HEK293T (cell line): ENCODE data around the gene NAP1L3.

ENCODE experiments used
- CTCF ChIA-PET: fragments of 350-600 bp; formaldehyde crosslinking; extraction: SDS; loops from one replicate; lab custom pipeline; 2021; ENCODE audit warnings: antibody characterized with exemption, inconsistent platforms; lab: Yijun Ruan, JAX
- POLR2A ChIA-PET: fragments of 350-600 bp; formaldehyde crosslinking; extraction: SDS; loops from one replicate; lab custom pipeline; 2020; ENCODE audit warnings: antibody characterized with exemption, inconsistent platforms; lab: Yijun Ruan, JAX
- DNase-seq: peaks from one replicate; pipeline ENCODE4 v3.0.0; 2012; ENCODE audit warnings: mixed read lengths; ENCODE audit errors: extremely low spot score
- ARNT ChIP-seq: fragments of 450-650 bp; IDR thresholded peaks from 2 replicates; pipeline ENCODE4 v1.6.1; 2017; ENCODE audit warnings: mild to moderate bottlenecking
- BHLHE40 ChIP-seq: fragments of 450-650 bp; IDR thresholded peaks from 2 replicates; pipeline ENCODE4 v1.6.1; 2016; ENCODE audit warnings: mild to moderate bottlenecking, moderate library complexity, borderline replicate concordance
- CTBP1 ChIP-seq: fragments of 450-650 bp; IDR thresholded peaks from 2 replicates; pipeline ENCODE4 v1.6.1; 2016; ENCODE audit warnings: borderline replicate concordance
- ELF4 ChIP-seq: fragments of 450-650 bp; IDR thresholded peaks from 2 replicates; pipeline ENCODE4 v1.6.1; 2017; ENCODE audit warnings: antibody characterized with exemption
- FOXA1 ChIP-seq: fragments of 450-650 bp; IDR thresholded peaks from 2 replicates; pipeline ENCODE4 v1.6.1; 2016; ENCODE audit warnings: mild to moderate bottlenecking
- FOXK2 ChIP-seq: fragments of 450-650 bp; IDR thresholded peaks from 2 replicates; pipeline ENCODE4 v1.6.1; 2016; ENCODE audit warnings: mild to moderate bottlenecking
- FOXM1 ChIP-seq: fragments of 450-650 bp; IDR thresholded peaks from 2 replicates; pipeline ENCODE4 v1.6.1; 2017; ENCODE audit warnings: mild to moderate bottlenecking, borderline replicate concordance
- HDGF ChIP-seq: fragments of 450-650 bp; IDR thresholded peaks from 2 replicates; pipeline ENCODE4 v1.6.1; 2017; ENCODE audit warnings: antibody characterized with exemption, borderline replicate concordance
- L3MBTL2 ChIP-seq: fragments of 450-650 bp; conservative IDR thresholded peaks from 2 replicates; pipeline ENCODE4 v1.6.1; 2016; ENCODE audit warnings: mild to moderate bottlenecking
- LEF1 ChIP-seq: fragments of 450-650 bp; IDR thresholded peaks from 2 replicates; pipeline ENCODE4 v1.6.1; 2017; ENCODE audit warnings: mild to moderate bottlenecking, borderline replicate concordance
- NFRKB ChIP-seq: fragments of 450-650 bp; IDR thresholded peaks from 2 replicates; pipeline ENCODE4 v1.6.1; 2016; ENCODE audit warnings: mild to moderate bottlenecking, moderate library complexity
- PKNOX1 ChIP-seq: fragments of 450-650 bp; IDR thresholded peaks from 2 replicates; pipeline ENCODE4 v1.6.1; 2016
- SP1 ChIP-seq: fragments of 450-650 bp; IDR thresholded peaks from 2 replicates; pipeline ENCODE4 v1.6.1; 2017
- SUZ12 ChIP-seq: fragments of 450-650 bp; IDR thresholded peaks from 2 replicates; pipeline ENCODE4 v1.6.1; 2016; ENCODE audit warnings: mild to moderate bottlenecking
- TARDBP ChIP-seq: fragments of 450-650 bp; IDR thresholded peaks from 2 replicates; pipeline ENCODE4 v1.6.1; 2016
- ZNF384 ChIP-seq: fragments of 450-650 bp; IDR thresholded peaks from 2 replicates; pipeline ENCODE4 v1.6.1; 2016

NAP1L3 gene

GRCh38 chrX:93673056-93673868, at the start of gene NAP1L3:
TSS of gene NAP1L3 (minus strand) at chrX:93673578. CDS start at chrX:93673304, 274 bp downstream.
- ChIA-PET POLR2A (no interaction called here), CTCF (no interaction called here)
- peak; percentile 61 for DNase-seq
- TF ChIP-seq CTBP1: no peak
- no peak for TF ChIP-seq ELF4
- no peak for TF ChIP-seq SP1
- no peak for TF ChIP-seq ARNT
- no peak for TF ChIP-seq FOXM1
- TF ChIP-seq PKNOX1: peak; percentile 94
- TF ChIP-seq NFRKB: no peak
- no peak for TF ChIP-seq ZNF384

GRCh38 chrX:93711076-93711475, 37.7 kb upstream of the NAP1L3 start:
- CTCF ChIA-PET: no interaction called here
- TF ChIP-seq FOXA1: no peak
- TF ChIP-seq CTBP1: no peak
- TF ChIP-seq LEF1: no peak
- no peak for TF ChIP-seq PKNOX1
- TF ChIP-seq NFRKB: no peak
- no peak for TF ChIP-seq L3MBTL2
- POLR2A ChIA-PET: no interaction called here
- DNase-seq: no peak

GRCh38 chrX:93703701-93704100, 30.3 kb upstream of the NAP1L3 start:
- no peak for DNase-seq
- TF ChIP-seq FOXK2: no peak
- TF ChIP-seq LEF1: no peak
- no peak for TF ChIP-seq ZNF384
- TF ChIP-seq ARNT: no peak
- TF ChIP-seq ELF4: no peak
- no peak for TF ChIP-seq L3MBTL2
- TF ChIP-seq SUZ12: no peak
- TF ChIP-seq FOXM1: no peak
- no peak for TF ChIP-seq FOXA1
- POLR2A ChIA-PET: no interaction called here
- CTCF ChIA-PET: no interaction called here

GRCh38 chrX:93695981-93696380, 22.6 kb upstream of the NAP1L3 start:
- CTCF ChIA-PET: no interaction called here
- no peak for DNase-seq
- no peak for TF ChIP-seq ELF4
- no peak for TF ChIP-seq SUZ12
- no peak for TF ChIP-seq CTBP1
- no peak for TF ChIP-seq LEF1
- no peak for TF ChIP-seq BHLHE40
- no peak for TF ChIP-seq HDGF
- POLR2A ChIA-PET: no interaction called here

GRCh38 chrX:93673869-93674271, 492 bp upstream of the NAP1L3 start, which contains the start of gene FAM133A:
TSS of gene FAM133A (plus strand) at chrX:93674206. CDS start at chrX:93709420, 35,214 bp downstream.
- peak; percentile 10 for DNase-seq
- TF ChIP-seq FOXM1: no peak
- TF ChIP-seq ZNF384: peak; percentile 94
- peak; percentile 52 for TF ChIP-seq L3MBTL2
- no peak for TF ChIP-seq HDGF
- TF ChIP-seq LEF1: no peak
- no peak for TF ChIP-seq SP1
- CTCF ChIA-PET: no interaction called here
- POLR2A ChIA-PET: no interaction called here

GRCh38 chrX:93660575-93660974, 12.8 kb downstream of the NAP1L3 start:
- no peak for DNase-seq
- no peak for TF ChIP-seq ARNT
- TF ChIP-seq SP1: no peak
- TF ChIP-seq FOXK2: no peak
- no peak for TF ChIP-seq NFRKB
- no peak for TF ChIP-seq ELF4
- no peak for TF ChIP-seq LEF1
- TF ChIP-seq BHLHE40: no peak
- TF ChIP-seq CTBP1: no peak
- no peak for TF ChIP-seq TARDBP
- ChIA-PET CTCF (no interaction called here), POLR2A (no interaction called here)

GRCh38 chrX:93649381-93649780, 24.0 kb downstream of the NAP1L3 start:
- no peak for TF ChIP-seq BHLHE40
- no peak for TF ChIP-seq PKNOX1
- no peak for TF ChIP-seq ELF4
- no peak for TF ChIP-seq FOXK2
- TF ChIP-seq L3MBTL2: no peak
- TF ChIP-seq NFRKB: no peak
- no peak for TF ChIP-seq FOXA1
- TF ChIP-seq LEF1: no peak
- TF ChIP-seq SUZ12: no peak
- TF ChIP-seq ZNF384: no peak
- TF ChIP-seq TARDBP: no peak
- TF ChIP-seq SP1: no peak
- no peak for TF ChIP-seq FOXM1
- TF ChIP-seq CTBP1: no peak
- TF ChIP-seq HDGF: no peak
- TF ChIP-seq ARNT: no peak
- POLR2A ChIA-PET: no interaction called here
- DNase-seq: no peak
- CTCF ChIA-PET: no interaction called here
